Measurements from ENCODE around the gene FOXC1.

FOXC1 gene

DNA sequence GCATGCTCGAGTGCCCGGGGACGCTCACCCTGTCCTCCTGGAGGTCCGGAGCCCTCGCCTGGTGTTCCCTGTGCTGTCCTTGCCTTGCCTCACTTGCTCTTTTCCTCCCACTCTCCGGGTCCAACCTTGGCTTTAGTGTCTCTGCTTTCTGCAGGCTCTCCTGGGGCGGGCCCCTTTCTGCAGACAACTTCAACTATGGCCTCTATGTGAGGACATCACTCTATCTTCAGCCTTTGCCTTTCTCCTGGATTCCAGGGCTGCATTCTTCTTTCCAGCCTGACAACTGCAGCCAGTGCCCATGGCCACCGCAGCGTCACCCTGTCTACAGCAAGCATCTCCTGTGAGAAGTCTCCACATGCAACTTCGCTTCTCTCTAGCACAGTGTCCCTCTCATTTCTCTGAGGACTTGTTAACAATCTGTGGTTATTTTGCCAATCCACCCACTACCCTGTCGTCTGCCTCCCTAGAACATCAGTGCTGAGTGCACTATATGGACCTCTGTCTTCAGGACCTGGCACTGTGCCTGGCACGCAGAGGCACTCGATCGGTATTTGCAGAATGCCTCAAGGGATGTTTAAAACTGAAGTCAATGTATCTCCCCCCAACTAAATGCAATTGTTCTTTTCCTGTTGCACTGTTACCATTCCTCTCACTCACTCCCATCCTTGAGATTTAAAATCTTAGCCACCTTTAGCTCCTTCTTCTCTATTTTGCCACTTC, 35.9 kb downstream of the FOXC1 start:
- DNase-seq = no peak

- DNase-seq = no peak
Observed at GRCh38 chr6:1651362-1651761, 41.6 kb downstream of the FOXC1 start.

- no peak for DNase-seq
Observed at GRCh38 chr6:1652842-1653241, 43.1 kb downstream of the FOXC1 start.

DNA sequence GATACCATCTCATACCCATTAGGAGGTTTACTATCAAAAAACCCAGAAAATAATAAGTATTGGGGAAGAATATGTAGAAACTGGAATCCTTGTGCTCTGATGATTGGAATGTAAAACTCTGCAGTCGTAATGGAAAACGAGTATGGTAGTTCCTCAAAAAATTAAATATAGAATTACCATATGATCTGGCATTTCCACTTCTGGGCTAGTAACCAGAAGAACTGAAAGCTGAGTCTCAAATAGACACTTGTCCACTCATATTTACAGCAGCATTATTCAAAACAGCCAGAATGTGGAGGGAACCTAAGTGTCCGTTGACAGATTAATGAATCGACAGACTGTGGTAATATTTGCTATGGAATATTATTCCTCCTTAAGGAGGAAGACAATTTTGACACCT, 44.3 kb downstream of the FOXC1 start:
- no peak for DNase-seq

DNA sequence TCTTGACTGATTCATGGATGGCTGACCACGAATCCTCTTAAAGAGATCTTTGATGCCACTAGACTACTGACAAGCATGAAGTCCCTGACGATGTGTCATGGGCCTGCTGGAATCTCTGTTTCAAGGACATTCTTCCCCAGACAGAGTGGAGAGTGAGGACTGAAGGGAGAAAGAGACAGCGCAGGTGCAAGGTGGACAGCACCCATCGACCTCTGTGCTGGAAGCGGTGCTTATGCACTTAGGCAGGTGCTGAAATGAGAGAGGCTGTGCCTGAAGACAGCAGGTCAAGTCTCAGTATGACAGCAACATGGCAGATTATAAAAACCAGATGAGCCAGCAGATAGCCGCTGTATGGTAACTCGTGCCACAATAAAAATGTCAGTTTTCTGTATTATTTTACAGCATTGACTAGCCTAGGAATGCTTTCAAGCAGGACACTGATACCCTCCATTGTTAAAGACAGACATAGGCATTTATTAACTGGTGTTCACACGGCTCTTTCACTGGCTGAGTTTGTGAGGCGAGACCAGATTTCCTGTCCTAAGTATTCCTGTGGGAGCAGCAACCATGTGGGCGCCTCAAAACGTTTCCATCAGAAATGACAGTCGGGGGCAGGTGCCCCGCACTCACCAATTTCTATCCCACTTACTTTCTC, 47.5 kb downstream of the FOXC1 start:
- no peak for DNase-seq

DNA sequence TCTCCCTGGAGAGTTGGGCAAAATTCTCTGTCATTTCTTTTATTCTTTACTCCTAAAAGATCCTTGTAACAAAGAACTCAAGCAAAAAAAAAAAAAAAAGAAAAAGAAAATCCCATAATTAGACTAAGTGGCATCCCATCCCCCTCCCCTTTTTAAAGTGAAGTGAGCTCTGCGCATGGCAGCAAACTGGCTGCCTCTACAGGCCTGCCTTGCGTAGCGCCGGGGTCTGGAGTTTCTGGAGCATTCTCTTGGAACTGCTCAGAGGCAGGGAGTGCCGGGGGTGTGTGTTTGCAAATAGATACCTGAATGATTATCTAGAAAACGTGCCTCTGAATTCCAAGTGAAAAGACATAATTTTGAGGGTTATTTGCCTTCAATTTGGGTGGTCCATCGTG, 48.1 kb downstream of the FOXC1 start:
- no peak for DNase-seq

GRCh38 chr6:1658212-1659005, 48.7 kb downstream of the FOXC1 start:
- no peak for DNase-seq

GRCh38 chr6:1659816-1660215, 50.1 kb downstream of the FOXC1 start:
- DNase-seq = no peak

- DNase-seq = no peak
Observed at GRCh38 chr6:1662534-1662933, 52.8 kb downstream of the FOXC1 start.

All from NCI-H2171 treated with DMSO at 0.1 percent for 48 hours (cell line).